Heart left ventricle (tissue), 16 donors: ENCODE results near the gene PEX26. TPM values are rescaled to one million over a fixed set of nuclear protein-coding genes. Genes with fewer than 3 reads are reported as not detected.

Source experiments
- ATAC-seq, 4 donors: fragments of 200-7000 bp; cut with Tn5 transposase; one replicate each; pipeline ENCODE4 v1.9.1; 2020 to 2022; ENCODE audit warnings: moderate library complexity in 4 of 4, mild to moderate bottlenecking in 3 of 4, moderate number of reproducible peaks in 1 of 4
- DNase-seq, 5 donors: peaks; one replicate each; pipeline ENCODE4 v3.0.0-alpha.2; 2020
- H3K27ac ChIP-seq, 12 donors: fragments of 200-600 bp; sonication (generic) in 4 of 12; one replicate each; pipeline versions ENCODE4 v1.5.0 to v1.8.0; 2016 to 2022; ENCODE audit warnings: mild to moderate bottlenecking in 2 of 12
- H3K27me3 ChIP-seq, 9 donors: fragments of 200-600 bp; sonication (generic) in 2 of 9; one replicate each; pipeline versions ENCODE4 v1.5.1 to v1.8.0; 2016 to 2022; ENCODE audit warnings: mild to moderate bottlenecking in 3 of 9
- H3K36me3 ChIP-seq, 9 donors: fragments of 200-600 bp; sonication (generic) in 2 of 9; one replicate each; pipeline versions ENCODE4 v1.5.0 to v1.8.0; 2018 to 2022; ENCODE audit warnings: mild to moderate bottlenecking in 2 of 9
- H3K4me1 ChIP-seq, 12 donors: fragments of 200-600 bp; sonication (generic) in 4 of 12; one replicate each; pipeline versions ENCODE4 v1.5.0 to v1.8.0; 2016 to 2022; ENCODE audit warnings: mild to moderate bottlenecking in 3 of 12
- H3K4me3 ChIP-seq, 12 donors: fragments of 200-600 bp; sonication (generic) in 4 of 12; one replicate each; pipeline versions ENCODE4 v1.5.0 to v1.8.0; 2017 to 2022; ENCODE audit warnings: mild to moderate bottlenecking in 9 of 12, moderate library complexity in 4 of 12
- H3K9me3 ChIP-seq, 12 donors: fragments of 200-600 bp; sonication (generic) in 4 of 12; one replicate each; pipeline versions ENCODE4 v1.5.0 to v1.8.0; 2016 to 2022; ENCODE audit warnings: mild to moderate bottlenecking in 1 of 12
- POLR2A ChIP-seq, 2 donors: fragments of 450-650 bp; IDR thresholded peaks; one replicate each; pipeline ENCODE4 v1.6.1; 2017; ENCODE audit warnings: antibody characterized with exemption in 2 of 2, mild to moderate bottlenecking in 2 of 2, moderate library complexity in 2 of 2
- WGBS, 4 donors: extraction: QIAGEN DNeasy Blood & Tissue Kit in 2 of 4; methylation state at CpG; one replicate each; pipeline versions ENCODE4 v1.1.5 to v1.1.7; 2013 to 2018; 5-methylcytosine and 5-hydroxymethylcytosine counted together
- intact Hi-C, 10 donors: fragments of 100-400 bp; cut with DNase I; formaldehyde crosslinking; loops; one replicate each; pipeline versions ENCODE4 v1.11.1 to v1.14.2; 2022
- polyA plus RNA-seq, 2 donors: library from polyadenylated mRNA; stranded (reverse); fragments of 200-250 nt; gene quantifications; one replicate each; pipeline ENCODE4 v1.2.3, GENCODE V29; 2013
- total RNA-seq, 9 donors: library from RNA; depleted of rRNA in 2 of 9; stranded (reverse); fragments of >200 nt in 2 of 9; fragmentation: NEBNext Ultra II Directional in 3 of 9; extraction: Animal tissue kit (Norgen Biotek cat#: 25700) in 3 of 9; gene quantifications; one replicate each; pipeline versions ENCODE4 v1.1.0 to v1.2.4, GENCODE V29; 2016 to 2023
- TF ChIP-seq, protein P1 (sequence below), 12 donors: fragments of 200-600 bp; sonication (generic) in 4 of 12; IDR thresholded peaks; one replicate each; pipeline versions ENCODE4 v1.5.0 to v1.8.0; 2018 to 2022; ENCODE audit warnings: antibody characterized with exemption in 12 of 12, mild to moderate bottlenecking in 5 of 12
- donor health status: ischemic (EF 13 %, LVEDD 7.1; RV severe dilation, severe dysfunction).
- donor health status: healthy with polysubstance abuse.
- donor health status: DM: no; HTN: yes; CAD: no.
- donor health status: DM: no; HTN: no; CAD: no.
- donor health status: ischemic (EF 25% LVEDD 6.9; RV normal size, moderate dysfunction).
- donor health status: ischemic (EF 25% LVEDD 5.7; RV mildly dilated, moderate dysfunction).
- donor health status: healthy.
- donor health status: DM: yes; HTN: yes; CAD: no.
- donor health status: ischemic (EF 35%, LVEDD 5.7; RV mildly dilated, moderate dysfunction).
- donor health status: nonischemic (EF 11% LVEDD 7.7; RV severe dilation, severe dysfunction).
- donor health status: DM: yes; HTN: yes; CAD: no.
- donor health status: PGD.
- donor health status: ischemic (EF 29% LVEDD 5.4; RV normal size, mild dysfunction).
- donor health status: nonischemic (EF 23%, LVEDD 6.1; RV moderate dilation, normal function).

The PEX26 gene
- total and polyA plus RNA-seq, 11 donors: 11.7 to 27.3 (median 21.9) TPM

DNA sequence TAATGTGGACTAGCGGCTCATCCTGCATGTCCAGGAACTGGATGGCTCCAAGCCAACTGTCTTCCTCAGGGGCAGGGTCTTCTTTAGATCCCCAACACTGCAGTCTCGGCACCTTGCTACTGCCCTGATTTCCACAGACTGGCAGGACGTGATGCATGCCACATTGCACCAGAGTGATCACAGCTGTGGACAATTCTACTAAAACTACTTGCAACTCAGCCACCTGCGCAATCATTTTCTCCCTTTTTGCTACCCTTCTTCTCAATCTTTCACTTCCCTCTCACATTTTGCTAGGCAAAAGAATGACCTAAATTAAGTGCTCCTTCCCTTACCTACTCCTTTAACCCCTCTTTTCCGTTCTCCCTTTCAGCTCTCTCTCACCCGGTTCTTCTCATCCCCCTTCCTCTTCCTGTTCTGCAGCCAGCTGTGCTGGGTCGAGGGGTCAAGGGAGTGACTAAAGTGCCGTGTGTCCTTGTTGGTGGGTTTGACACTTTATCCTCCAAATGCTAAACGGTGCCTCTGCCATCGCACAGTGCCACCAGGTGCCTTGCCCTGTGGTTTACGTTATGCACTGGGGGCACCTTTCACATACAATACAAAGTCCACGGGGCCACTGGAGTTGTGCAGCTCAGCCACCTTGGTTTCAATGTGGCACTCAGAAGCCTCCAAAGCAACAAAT, 11.5 kb upstream of the PEX26 start:
- H3K4me3 ChIP-seq: no peak overlapping the region
- H3K27ac ChIP-seq: no peak overlapping the region
- TF ChIP-seq, protein P1, sequence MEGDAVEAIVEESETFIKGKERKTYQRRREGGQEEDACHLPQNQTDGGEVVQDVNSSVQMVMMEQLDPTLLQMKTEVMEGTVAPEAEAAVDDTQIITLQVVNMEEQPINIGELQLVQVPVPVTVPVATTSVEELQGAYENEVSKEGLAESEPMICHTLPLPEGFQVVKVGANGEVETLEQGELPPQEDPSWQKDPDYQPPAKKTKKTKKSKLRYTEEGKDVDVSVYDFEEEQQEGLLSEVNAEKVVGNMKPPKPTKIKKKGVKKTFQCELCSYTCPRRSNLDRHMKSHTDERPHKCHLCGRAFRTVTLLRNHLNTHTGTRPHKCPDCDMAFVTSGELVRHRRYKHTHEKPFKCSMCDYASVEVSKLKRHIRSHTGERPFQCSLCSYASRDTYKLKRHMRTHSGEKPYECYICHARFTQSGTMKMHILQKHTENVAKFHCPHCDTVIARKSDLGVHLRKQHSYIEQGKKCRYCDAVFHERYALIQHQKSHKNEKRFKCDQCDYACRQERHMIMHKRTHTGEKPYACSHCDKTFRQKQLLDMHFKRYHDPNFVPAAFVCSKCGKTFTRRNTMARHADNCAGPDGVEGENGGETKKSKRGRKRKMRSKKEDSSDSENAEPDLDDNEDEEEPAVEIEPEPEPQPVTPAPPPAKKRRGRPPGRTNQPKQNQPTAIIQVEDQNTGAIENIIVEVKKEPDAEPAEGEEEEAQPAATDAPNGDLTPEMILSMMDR (IDR thresholded peaks at IDR 0.05): no peak
- TF ChIP-seq POLR2A (IDR thresholded peaks at IDR 0.05): no peak
- H3K9me3 ChIP-seq: no peaks in the 10 kb centered on the region
- no peaks in the 10 kb centered on the region for H3K36me3 ChIP-seq
- DNase-seq (no peak), ATAC-seq (no peak)
- H3K27me3 ChIP-seq: peaks cover 0 to 8% (median 0%) of the 10 kb centered on the region in 9 donors
- 55 to 61% (median 58%) methylated on average over 12 of the region's 12 CpGs for WGBS, 4 donors
- peaks cover 0 to 34% (median 8%) of the 10 kb centered on the region in 12 donors for H3K4me1 ChIP-seq
- intact Hi-C loops: loop anchor here in 5 of 10 donors (5.0 kb wide), 5 partner anchors 34 to 159 kb away; no protein-coding TSS in a partner anchor

DNA sequence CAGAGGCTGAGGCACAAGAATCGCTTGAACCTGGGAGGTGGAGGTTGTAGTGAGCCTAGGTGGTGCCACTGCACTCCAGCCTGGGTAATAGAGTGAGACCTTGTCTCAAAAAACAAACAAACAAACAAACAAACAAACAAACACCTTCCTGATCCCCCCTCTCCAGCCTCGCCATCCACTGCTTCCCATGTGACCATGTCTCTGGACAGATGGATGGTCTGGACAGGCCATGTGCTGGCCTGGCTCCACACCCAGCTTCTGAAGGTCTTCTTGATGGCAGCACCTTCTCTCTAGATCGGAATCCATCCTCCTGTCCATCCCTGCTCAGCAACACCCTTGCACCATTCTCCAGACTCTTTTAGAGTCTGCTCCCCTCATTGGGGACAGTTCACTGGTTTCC, 10.7 kb upstream of the PEX26 start:
- WGBS, 4 donors: 92 to 96% (median 92%) methylated on average over 3 of the region's 3 CpGs
- Histone ChIP-seq H3K36me3 (no peaks in the 10 kb centered on the region), H3K27me3 (peaks cover 0 to 8% (median 0%) of the 10 kb centered on the region in 9 donors), H3K9me3 (no peaks in the 10 kb centered on the region), H3K4me1 (peaks cover 0 to 27% (median 8%) of the 10 kb centered on the region in 12 donors), H3K4me3 (no peak overlapping the region), H3K27ac (peak overlapping the region in 6 of 12 donors; percentile 74 to 97 (median 88))
- intact Hi-C loops: loop anchor here in 5 of 10 donors (5.0 kb wide), 5 partner anchors 35 to 160 kb away; no protein-coding TSS in a partner anchor
- DNase-seq (no peak), ATAC-seq (no peak)
- TF ChIP-seq, protein P1 (IDR thresholded peaks at IDR 0.05): no peak
- no peak for TF ChIP-seq POLR2A (IDR thresholded peaks at IDR 0.05)

DNA sequence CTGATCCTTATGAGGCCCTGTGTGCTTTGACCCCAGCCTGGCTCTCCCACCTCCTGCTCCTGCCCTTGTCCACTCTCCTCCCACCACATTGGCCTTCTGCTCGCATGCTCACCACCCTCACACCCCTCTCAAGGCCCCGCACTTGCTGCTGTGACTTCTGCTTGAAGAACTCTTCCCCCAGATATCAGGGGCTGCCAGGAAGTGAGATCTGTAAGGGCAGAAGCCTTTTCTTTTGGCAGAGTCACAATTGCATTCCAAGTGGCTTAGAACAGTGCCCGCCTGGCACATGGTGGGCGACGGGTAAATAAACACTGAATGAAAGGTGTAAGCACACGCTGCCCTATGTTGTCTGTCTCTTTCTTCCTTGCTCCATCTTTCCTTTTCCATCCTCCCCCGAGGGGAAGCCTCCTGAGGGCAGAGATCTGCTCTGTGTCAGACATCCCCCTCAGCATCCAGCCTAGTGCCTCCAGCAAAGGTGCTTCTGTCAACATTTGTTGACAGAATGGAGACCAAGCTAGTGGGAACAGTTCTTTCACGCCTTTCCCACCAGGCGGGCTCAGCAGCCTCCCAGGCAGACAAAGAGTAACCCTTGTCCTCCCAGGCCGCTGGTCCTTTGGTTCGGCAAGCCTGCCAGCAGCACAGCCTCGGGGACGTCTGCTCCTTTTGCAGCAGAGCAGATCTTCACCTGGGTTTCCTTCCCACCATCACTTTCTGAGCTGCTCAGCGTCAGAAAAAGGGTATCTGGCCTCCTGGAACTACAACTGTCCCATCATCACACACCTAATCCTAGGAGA, 10.0 kb upstream of the PEX26 start:
- no peaks in the 10 kb centered on the region for H3K36me3 ChIP-seq
- peaks cover 0 to 8% (median 0%) of the 10 kb centered on the region in 9 donors for H3K27me3 ChIP-seq
- 47 to 51% (median 48%) methylated on average over 14 of the region's 14 CpGs for WGBS, 4 donors
- ATAC-seq (peak; percentile 23 to 48 (median 40)), DNase-seq (peak in 1 of 5 donors; percentile 33)
- H3K4me1 ChIP-seq: peaks cover 0 to 27% (median 8%) of the 10 kb centered on the region in 12 donors
- H3K9me3 ChIP-seq: no peaks in the 10 kb centered on the region
- intact Hi-C loops: loop anchor here in 5 of 10 donors (5.0 kb wide), 5 partner anchors 35 to 160 kb away; no protein-coding TSS in a partner anchor
- peak overlapping the region in 11 of 12 donors; percentile 39 to 97 (median 80) for H3K27ac ChIP-seq
- peak overlapping the region in 1 of 12 donors; percentile 33 for H3K4me3 ChIP-seq
- TF ChIP-seq, protein P1 (IDR thresholded peaks at IDR 0.05): no peak
- TF ChIP-seq POLR2A (IDR thresholded peaks at IDR 0.05): no peak
